NCI-H1105 (cell line): ENCODE results near the gene PSD4.

Experiments
- DNase-seq: peaks from one replicate; lab custom pipeline; 2025; lab: John Stamatoyannopoulos, UW

PSD4 gene

GRCh38 chr2:113142290-113142689 is 31.5 kb upstream of the PSD4 start:
- DNase-seq: no peak

DNA sequence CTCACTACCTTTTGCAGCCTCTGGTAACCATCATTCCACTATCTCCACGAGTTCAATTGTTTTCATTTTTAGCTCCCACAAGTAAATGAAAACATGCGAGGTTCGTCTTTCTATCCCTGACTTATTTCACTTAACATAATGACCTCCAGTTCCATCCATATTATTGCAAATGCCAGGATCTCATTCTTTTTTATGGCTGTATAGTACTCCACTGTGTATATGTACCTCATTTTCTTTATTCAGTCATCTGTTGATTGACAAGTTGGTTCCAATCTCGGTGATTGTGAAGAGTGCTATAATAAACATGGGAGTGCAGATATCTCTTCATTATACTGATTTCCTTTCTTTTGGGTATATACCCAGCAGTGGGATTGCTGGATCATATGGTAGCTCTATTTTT is 29.5 kb upstream of the PSD4 start:
- DNase-seq: no peak

DNA sequence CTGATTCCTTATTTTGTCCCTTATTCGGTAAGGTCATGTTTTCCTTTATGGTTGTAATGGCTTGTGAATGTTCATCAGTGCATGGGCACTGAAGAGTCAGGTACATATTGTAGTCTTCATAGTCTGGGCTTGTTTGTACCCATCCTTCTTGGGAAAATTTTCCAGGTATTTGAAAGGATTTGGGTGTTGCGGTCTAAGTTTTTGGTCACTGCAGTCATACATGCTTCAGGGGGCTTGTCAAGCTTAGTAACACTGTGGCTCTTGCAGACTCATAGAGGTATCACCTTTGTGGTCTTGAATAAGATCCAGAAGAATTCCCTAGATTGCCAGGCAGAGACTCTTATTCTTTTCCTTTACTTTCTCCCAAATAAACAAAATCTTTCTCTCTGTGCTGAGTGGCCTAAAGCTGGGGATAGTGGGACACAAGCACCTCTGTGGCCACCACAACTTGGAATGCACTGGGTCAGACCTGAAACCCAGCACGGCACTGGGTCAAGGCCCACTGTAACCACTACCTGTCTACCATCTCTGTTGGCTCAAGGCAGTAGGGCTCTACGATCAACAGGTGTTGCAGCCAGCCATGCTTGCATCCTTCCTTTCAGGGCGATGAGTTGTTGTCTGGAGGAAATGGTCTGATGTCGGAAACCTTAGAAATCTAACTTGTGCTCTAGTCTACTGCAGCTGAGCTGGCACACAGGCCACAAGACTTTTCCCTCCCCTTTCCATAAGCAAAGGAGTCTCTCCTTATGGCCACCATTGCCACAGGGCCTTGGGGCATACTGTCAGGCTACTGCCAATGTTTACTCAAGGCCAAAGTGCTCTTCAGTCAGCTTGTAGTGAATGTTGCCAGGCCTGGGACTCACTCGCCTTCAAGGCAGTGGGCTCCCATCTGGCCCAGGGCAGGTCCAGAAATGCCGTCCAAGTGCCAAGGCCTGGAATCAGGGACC is 24.9 kb upstream of the PSD4 start:
- DNase-seq: no peak

GRCh38 chr2:113149553-113150257 is 24.1 kb upstream of the PSD4 start:
- no peak for DNase-seq

GRCh38 chr2:113150258-113150601 is 23.5 kb upstream of the PSD4 start:
- no peak for DNase-seq

DNA sequence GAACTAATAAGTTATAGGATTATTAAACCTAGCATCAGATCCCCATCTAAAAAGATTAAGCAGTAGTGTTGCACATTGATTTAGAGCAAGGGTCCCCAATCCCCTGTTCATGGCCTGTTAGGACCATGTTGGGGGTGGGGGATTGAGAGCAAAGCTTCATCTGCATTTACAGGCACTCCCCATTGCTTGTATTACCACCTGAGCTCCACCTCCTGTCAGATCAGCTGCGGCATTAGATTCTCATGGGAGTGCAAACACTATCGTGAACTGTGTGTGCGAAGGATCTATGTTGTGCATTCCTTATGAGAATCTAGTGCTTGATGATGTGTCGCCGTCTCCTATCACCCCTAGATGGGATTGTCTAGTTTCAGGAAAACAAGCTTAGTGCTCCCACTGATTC is 18.4 kb upstream of the PSD4 start:
- DNase-seq: no peak

DNA sequence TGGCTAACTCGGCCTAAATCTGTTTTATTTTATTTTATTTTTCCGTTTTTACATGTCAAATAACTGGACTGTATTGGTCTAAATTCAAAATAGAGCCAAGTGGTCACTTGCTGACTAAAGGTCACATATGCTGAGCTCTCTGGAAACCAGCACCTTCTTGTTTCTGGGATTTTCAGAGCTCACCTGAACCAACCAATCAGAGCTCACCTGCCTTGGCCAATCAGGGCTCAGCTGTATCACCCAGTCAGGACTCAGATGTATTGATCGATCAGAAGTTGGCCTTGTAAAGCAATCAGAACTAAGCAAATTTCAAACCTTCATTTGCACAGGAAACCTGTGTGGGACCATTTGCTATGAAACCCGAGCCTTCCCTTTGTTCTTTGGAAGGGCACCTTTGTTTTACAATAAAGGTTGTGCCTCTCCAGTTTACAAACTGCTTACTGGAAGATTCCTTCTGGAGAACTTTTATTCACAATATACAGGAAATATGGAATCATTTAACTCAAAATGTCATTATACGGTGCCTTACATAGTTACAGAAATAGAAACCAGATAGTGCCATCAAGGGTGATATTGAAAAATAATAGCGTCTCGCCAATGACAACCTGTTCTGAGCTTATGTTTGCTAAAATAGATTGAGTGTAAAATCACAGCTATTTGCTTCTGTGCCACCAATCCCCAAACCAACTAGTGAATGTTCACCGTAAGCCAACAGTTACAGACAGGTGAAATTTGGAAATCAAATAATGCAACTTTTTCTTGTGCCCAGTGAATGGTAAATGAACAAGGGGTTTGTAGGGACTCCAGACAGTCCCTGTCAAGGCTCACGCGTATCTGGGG is 17.3 kb upstream of the PSD4 start:
- DNase-seq: no peak

- peak; percentile 37 for DNase-seq
Observed at GRCh38 chr2:113157118-113157896, 16.5 kb upstream of the PSD4 start.

DNA sequence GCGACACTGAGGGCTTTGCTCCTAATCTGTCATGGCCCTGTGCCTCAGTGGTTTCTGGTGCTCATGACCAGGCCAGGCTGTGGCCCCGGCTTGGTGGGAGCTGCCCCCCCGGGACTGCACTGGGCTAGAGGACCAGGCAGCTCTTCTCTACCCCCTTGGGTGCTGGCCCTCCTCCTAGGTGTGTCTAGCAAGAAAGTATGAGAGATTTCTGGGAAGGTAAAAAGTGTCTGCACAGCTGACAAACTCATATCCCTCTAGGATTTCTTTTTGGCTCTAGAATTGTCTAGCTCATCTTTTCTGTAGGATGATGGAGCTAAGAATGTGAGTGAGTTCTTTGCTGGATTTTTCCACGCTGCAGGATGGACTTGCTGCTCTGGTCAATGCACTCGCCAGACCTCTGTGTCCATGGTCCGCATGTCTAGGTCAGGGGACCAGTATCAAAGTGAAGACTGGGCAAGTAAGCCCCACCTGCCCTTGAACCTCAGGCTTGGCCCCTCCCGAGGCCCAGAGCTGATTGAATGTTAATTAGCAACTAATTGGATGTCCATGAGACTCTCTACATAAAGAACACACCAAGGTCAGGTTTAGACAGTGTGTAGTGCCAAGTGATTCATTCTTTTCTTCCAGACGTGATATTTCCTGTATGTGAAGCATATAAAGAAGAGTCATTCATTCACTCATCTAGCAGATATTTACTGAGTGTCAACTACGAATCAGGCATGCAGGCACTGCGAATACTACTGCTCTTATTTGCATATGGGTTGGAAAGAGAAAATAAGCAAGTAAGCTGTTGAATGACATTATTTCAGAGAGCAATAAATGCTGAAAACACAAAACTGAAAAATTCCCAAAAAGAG is 15.6 kb upstream of the PSD4 start:
- no peak for DNase-seq

DNA sequence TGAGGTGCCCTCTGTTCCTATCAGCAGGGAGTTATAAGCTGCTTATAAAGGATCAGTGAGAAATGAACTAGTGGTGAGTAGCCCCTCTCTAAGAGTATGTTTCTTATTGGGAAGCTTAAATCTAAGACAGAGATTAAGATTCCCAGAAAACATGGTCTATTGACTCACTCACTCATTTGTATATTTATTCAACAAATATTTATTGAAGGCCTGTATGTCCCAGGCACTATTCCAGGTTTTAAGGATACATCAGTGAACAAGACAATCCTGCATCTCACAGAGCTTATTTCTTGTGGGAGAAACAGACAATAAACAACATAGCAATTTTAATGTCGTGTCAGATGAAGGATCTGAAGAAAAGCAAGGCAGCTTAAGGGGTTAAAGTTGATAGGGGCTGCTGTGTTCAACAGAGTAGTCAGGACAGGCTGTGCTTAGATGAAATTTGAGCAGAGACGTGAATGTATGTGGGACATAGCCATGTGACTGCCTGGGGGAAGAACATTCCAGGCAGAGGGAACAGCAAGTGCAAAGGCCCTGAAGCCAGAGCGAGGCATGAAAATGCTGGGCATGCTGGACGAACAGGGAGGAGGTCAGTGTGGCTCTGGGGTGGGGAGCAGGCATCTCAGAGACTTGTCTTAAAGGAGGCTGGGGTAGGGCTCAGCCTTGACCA is 14.8 kb upstream of the PSD4 start:
- no peak for DNase-seq

GRCh38 chr2:113160248-113160647 is 13.5 kb upstream of the PSD4 start:
- DNase-seq: no peak

GRCh38 chr2:113160962-113161361 is 12.8 kb upstream of the PSD4 start:
- DNase-seq: no peak

DNA sequence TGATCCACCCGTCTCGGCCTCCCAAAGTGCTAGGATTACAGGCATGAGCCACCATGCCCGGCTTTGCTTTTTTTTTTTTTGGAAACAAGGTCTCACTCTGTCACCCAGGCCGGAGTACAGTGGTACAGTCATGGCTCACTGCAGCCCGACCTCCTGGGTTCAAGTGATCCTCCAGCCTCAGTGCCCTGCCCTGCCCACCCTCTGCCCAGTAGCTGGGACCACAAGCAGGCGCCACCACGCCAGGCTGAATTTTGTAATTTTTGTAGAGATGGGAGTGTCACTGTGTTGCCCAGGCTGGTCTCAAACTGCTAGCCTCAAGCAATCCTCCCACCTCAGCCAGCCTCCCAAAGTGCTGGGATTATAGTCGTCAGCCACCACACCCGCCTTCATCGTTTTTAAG is 11.6 kb upstream of the PSD4 start:
- DNase-seq: no peak

DNA sequence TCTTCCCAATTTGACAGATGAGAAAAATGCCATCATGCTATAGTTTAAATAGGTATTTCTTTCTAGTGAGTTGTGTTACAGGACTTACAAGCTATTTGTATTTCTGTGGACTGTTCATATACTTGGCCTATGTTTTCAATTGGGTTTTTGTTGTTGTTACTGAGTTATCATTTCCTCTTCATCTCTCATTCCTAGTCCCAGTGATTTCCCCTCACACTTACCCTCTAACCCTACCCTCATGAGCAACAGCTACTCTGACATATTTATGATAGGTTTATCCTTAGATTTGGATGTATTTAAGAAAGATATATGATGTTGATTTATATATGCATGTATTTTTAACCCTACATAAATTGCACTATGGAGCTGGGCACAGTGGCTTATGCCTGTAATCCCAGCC is 10.9 kb upstream of the PSD4 start:
- no peak for DNase-seq

DNA sequence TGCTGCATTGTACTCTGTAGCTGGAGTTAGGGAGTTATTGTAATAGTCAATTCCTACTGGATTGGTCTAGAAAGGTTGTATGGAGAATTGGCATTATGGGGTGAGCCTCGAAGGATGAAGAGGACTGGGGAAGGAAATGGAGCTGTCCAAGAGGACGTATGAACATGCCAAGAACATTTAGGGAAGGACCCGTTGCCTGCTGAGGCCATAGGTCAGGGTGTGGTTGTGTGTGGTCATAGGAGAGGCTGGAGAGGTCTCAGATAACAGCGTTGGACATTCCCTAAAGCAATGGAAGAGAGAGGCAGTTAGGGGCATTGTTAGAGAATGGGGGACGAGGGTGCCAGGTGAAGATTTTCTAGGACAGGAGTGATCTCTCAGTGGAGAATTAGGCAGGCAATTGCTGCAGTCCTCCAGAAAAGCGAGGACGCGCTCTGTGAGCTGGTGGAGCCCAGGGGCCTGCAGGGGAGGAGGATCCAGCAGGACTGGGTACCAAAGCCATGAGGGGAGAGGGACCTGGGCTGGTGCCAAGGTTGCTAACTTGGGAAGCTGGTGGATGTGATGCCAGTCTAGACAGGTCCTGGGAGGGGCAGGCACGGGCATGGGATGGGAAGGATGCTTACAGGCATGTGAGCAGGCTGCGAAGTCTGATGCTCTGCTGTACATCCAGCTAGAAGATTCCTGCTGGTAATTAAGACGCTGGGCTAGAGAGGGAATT is 9.4 kb upstream of the PSD4 start:
- DNase-seq: no peak

GRCh38 chr2:113164930-113165585 is 8.7 kb upstream of the PSD4 start:
- DNase-seq: no peak

- DNase-seq: no peak
Observed at GRCh38 chr2:113166187-113166645, 7.6 kb upstream of the PSD4 start.

DNA sequence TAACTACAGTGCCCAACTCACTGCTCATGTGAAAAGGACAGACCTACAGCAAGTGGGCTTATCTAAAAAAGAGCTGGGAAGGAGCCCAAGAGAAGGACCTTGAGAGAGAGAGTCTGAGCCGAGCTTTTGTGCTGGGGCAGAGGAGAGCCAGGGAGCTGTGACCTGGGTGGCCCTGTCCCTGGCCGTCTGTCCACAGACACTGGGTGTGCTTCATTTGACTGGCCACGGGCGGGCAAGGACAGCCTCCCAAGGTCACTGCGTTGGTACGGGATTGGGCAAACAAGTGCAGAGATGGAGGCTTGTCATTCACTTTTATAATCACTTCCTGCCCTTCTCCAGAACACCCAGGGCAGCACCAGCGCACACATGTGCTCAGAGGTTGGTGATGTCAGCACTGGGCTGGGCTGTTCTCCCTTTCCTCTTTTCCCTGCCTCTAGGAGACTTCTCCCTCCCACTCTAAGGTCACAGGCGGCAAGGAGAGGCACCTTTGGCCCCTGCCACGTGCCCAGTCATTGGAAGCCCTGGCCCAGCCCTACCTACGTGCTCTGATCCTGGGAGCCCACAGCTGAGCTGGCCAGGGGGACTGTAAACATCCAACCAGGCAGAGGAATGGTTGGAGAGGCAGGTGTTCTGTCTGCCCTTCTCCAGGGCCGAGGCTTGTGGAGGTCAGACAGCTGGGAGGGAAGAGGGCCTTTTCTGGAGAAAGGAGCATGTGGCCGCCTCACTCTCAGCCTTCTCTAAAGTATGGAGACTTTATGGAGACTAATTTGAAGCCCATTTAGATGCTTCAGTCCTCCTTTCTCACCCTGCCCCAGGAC is 6.4 kb upstream of the PSD4 start:
- DNase-seq: no peak
